K562 (cell line): ENCODE measurements around the gene MAK. TPM values are rescaled to one million over a fixed set of nuclear protein-coding genes. Genes with fewer than 3 reads are reported as not detected.
A peak's percentile ranks its signal among the peaks of the same experiment; 100 is the strongest.

Experiments
- ATF1 ChIP-seq, 2 experiments: fragments of 450-650 bp in 1 of 2; IDR thresholded peaks; 2 replicates each; pipeline ENCODE4 v1.6.1; 2016; ENCODE audit warnings: missing compliant biosample characterization in 1 of 2, missing genetic modification characterization in 1 of 2
- BHLHE40 ChIP-seq: IDR thresholded peaks from 2 replicates; pipeline ENCODE4 v1.6.1; 2011; ENCODE audit warnings: low read length, improper control_type of control experiment
- BMI1 ChIP-seq: fragments of 150-350 bp; IDR thresholded peaks from 2 replicates; pipeline ENCODE4 v1.6.1; 2014; ENCODE audit warnings: low read length
- BRF2 ChIP-seq: IDR thresholded peaks from 3 replicates; pipeline ENCODE4 v1.6.1; 2011; ENCODE audit warnings: borderline replicate concordance, mild to moderate bottlenecking; ENCODE audit not compliant: insufficient read length, insufficient read depth
- DPF2 ChIP-seq: fragments of 450-650 bp; IDR thresholded peaks from 2 replicates; pipeline ENCODE4 v1.6.1; 2016
- EHMT2 ChIP-seq: fragments of 450-650 bp; IDR thresholded peaks from 2 replicates; pipeline ENCODE4 v1.6.1; 2018; ENCODE audit warnings: antibody characterized with exemption
- FIP1L1 ChIP-seq: fragments of 200-400 bp; formaldehyde crosslinking; IDR thresholded peaks from 2 replicates; pipeline ENCODE4 v1.6.1; 2018; ENCODE audit warnings: mild to moderate bottlenecking, low read depth, low read length; ENCODE audit not compliant: poor library complexity, severe bottlenecking
- HCFC1 ChIP-seq: IDR thresholded peaks from 2 replicates; pipeline ENCODE4 v1.6.1; 2012; ENCODE audit warnings: low read depth, low read length, improper control_type of control experiment
- L3MBTL2 ChIP-seq: fragments of 450-650 bp; IDR thresholded peaks from 2 replicates; pipeline ENCODE4 v1.6.1; 2016; ENCODE audit warnings: mild to moderate bottlenecking, moderate library complexity
- LEF1 ChIP-seq: fragments of 450-650 bp; IDR thresholded peaks from 2 replicates; pipeline ENCODE4 v1.6.1; 2016; ENCODE audit warnings: mild to moderate bottlenecking
- NELFE ChIP-seq: IDR thresholded peaks from 2 replicates; pipeline ENCODE4 v1.6.1; 2011; ENCODE audit warnings: mild to moderate bottlenecking; ENCODE audit not compliant: insufficient read depth, insufficient read length
- PKNOX1 ChIP-seq: fragments of 450-650 bp; IDR thresholded peaks from 2 replicates; pipeline ENCODE4 v1.6.1; 2016
- RCOR1 ChIP-seq, 2 experiments: IDR thresholded peaks; 2 replicates each; pipeline ENCODE4 v1.6.1; 2012; ENCODE audit warnings: low read depth in 2 of 2, low read length in 2 of 2, borderline replicate concordance in 1 of 2, improper control_type of control experiment in 1 of 2
- TGIF2 ChIP-seq: sonication (generic); formaldehyde crosslinking; IDR thresholded peaks from 2 replicates; pipeline ENCODE4 v1.8.1; 2022; ENCODE audit warnings: mild to moderate bottlenecking, missing genetic modification reagents, moderate library complexity
- ZBTB1 ChIP-seq: sonication (generic); formaldehyde crosslinking; IDR thresholded peaks from 2 replicates; pipeline ENCODE4 v1.8.1; 2023; ENCODE audit warnings: missing genetic modification reagents, low read depth, mild to moderate bottlenecking, borderline replicate concordance
- ZEB2 ChIP-seq: fragments of 450-650 bp; IDR thresholded peaks from 2 replicates; pipeline ENCODE4 v1.6.1; 2016
- ZNF518B ChIP-seq: fragments of 250-450 bp; sonication (Bioruptor Pico); IDR thresholded peaks from 2 replicates; pipeline ENCODE4 v1.5.0; 2021; ENCODE audit warnings: mild to moderate bottlenecking, moderate library complexity
- ZNF586 ChIP-seq: fragments of 450-650 bp; formaldehyde crosslinking; conservative IDR thresholded peaks from 2 replicates; pipeline ENCODE4 v1.4.0; 2020; ENCODE audit warnings: mild to moderate bottlenecking, moderate library complexity
- polyA plus RNA-seq, 8 experiments: library from polyadenylated mRNA; depleted of rRNA in 4 of 8; stranded (reverse) in 5 of 8; unstranded in 3 of 8; fragments of >200 nt; fragmentation: Nextera tagmentation in 2 of 8; fragmentation: Illumina TruSeq in 1 of 8; extraction: Ambion mirVana in 2 of 8; extraction: Trizol in 1 of 8; gene quantifications; 2 replicates each; pipeline versions ENCODE4 v1.2.1 to v1.2.3, GENCODE V29; 2011 to 2014; ENCODE audit warnings: inconsistent platforms in 1 of 8, missing spikeins in 1 of 8
- total RNA-seq, 7 experiments: library from RNA; depleted of rRNA in 6 of 7; stranded (reverse); fragments of >200 nt in 6 of 7; fragmentation: Illumina TruSeq in 2 of 7; extraction: Trizol in 2 of 7; gene quantifications; 2 replicates each; pipeline versions ENCODE4 v1.2.1 to v1.2.3, GENCODE V29; 2011 to 2021; ENCODE audit warnings: low replicate concordance in 1 of 7
- TF ChIP-seq, protein P1 (sequence below), 3 experiments: fragments of 200-800 bp in 1 of 3; sonication (Bioruptor generic) in 1 of 3; sonication (generic) in 1 of 3; formaldehyde crosslinking in 1 of 3; IDR thresholded peaks; 2 replicates each; pipeline versions ENCODE4 v1.6.1 to v1.8.0; 2016 to 2022; ENCODE audit warnings: mild to moderate bottlenecking in 2 of 3, missing compliant biosample characterization in 2 of 3, missing genetic modification characterization in 2 of 3, missing genetic modification reagents in 1 of 3
- TF ChIP-seq, protein P2 (sequence below): sonication (generic); formaldehyde crosslinking; IDR thresholded peaks from 2 replicates; pipeline ENCODE4 v1.8.0; 2022; ENCODE audit warnings: missing genetic modification reagents, mild to moderate bottlenecking, borderline replicate concordance

Gene MAK
- total and polyA plus RNA-seq, 9 of the 15 experiments (the other 6 are each of a cell fraction or from before 2014, with no cell fraction given) = 0.25 to 1.1 (median 0.53) TPM

- TF ChIP-seq FIP1L1 (no peak), BMI1 (no peak), RCOR1 (IDR thresholded peaks at IDR 0.05; ENCODE audit: borderline replicate concordance in 1 of 2, low read depth in 2 of 2, low read length in 2 of 2) (0 out of 4 replicates have a peak, but pooled peaks of 1 of the 2 experiments have one; percentile 12), ZEB2 (peak; percentile 87), PKNOX1 (peak; percentile 93), EHMT2 (no peak), ZBTB1 (CRISPR knock-in tag) (no peak), TGIF2 (CRISPR knock-in tag) (no peak), HCFC1 (no peak), ATF1 (CRISPR knock-in tag; IDR thresholded peaks at IDR 0.05) (no peak), ATF1 (tag; IDR thresholded peaks at IDR 0.05) (0 out of 2 replicates have a peak, but pooled peaks have one; percentile 27), BRF2 (no peak), DPF2 (peak; percentile 69; the same call in 1 of the 2 replicates), L3MBTL2 (no peak), NELFE (no peak), ZNF518B (CRISPR knock-in tag) (no peak), BHLHE40 (0 out of 2 replicates have a peak, but pooled peaks have one; percentile 7), LEF1 (peak; percentile 65; the same call in 1 of the 2 replicates), ZNF586 (CRISPR knock-in tag) (no peak)
- TF ChIP-seq, protein P1, sequence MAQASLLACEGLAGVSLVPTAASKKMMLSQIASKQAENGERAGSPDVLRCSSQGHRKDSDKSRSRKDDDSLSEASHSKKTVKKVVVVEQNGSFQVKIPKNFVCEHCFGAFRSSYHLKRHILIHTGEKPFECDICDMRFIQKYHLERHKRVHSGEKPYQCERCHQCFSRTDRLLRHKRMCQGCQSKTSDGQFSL (CRISPR knock-in tag; IDR thresholded peaks at IDR 0.05) = no peak
- TF ChIP-seq, protein P1 (tag; IDR thresholded peaks at IDR 0.05) = no peak
- TF ChIP-seq, protein P2, sequence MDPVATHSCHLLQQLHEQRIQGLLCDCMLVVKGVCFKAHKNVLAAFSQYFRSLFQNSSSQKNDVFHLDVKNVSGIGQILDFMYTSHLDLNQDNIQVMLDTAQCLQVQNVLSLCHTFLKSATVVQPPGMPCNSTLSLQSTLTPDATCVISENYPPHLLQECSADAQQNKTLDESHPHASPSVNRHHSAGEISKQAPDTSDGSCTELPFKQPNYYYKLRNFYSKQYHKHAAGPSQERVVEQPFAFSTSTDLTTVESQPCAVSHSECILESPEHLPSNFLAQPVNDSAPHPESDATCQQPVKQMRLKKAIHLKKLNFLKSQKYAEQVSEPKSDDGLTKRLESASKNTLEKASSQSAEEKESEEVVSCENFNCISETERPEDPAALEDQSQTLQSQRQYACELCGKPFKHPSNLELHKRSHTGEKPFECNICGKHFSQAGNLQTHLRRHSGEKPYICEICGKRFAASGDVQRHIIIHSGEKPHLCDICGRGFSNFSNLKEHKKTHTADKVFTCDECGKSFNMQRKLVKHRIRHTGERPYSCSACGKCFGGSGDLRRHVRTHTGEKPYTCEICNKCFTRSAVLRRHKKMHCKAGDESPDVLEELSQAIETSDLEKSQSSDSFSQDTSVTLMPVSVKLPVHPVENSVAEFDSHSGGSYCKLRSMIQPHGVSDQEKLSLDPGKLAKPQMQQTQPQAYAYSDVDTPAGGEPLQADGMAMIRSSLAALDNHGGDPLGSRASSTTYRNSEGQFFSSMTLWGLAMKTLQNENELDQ (CRISPR knock-in tag) = no peak
Measured at GRCh38 chr6:10850728-10851127, 12.4 kb upstream of the MAK start (continued).
